Gastroesophageal sphincter (tissue), 4 donors: Measurements from ENCODE around the gene MEG3. TPM values are rescaled to one million over a fixed set of nuclear protein-coding genes. Genes with fewer than 3 reads are reported as not detected.

Experiments
- ATAC-seq: fragments of 150-250 bp; one replicate; pipeline ENCODE4 v1.9.1; 2016; ENCODE audit warnings: mild to moderate bottlenecking, moderate library complexity
- H3K27ac ChIP-seq, 4 donors: fragments of 200-600 bp; sonication (generic) in 3 of 4; 1 replicate in 3 of 4; 2 replicates in 1 of 4; pipeline ENCODE4 v1.5.1; 2016 to 2019
- H3K27me3 ChIP-seq: fragments of 200-600 bp; sonication (generic); one replicate; pipeline ENCODE4 v1.5.1; 2019
- H3K36me3 ChIP-seq, 2 donors: fragments of 200-600 bp; sonication (generic); one replicate each; pipeline ENCODE4 v1.5.1; 2019; ENCODE audit warnings: control low read depth in 1 of 2
- H3K4me1 ChIP-seq, 3 donors: fragments of 200-600 bp; sonication (generic); 1 replicate in 2 of 3; 2 replicates in 1 of 3; pipeline ENCODE4 v1.5.1; 2016 to 2019; ENCODE audit warnings: control low read depth in 2 of 3
- H3K4me3 ChIP-seq, 2 donors: fragments of 200-600 bp; sonication (generic); one replicate each; pipeline ENCODE4 v1.5.1; 2019; ENCODE audit warnings: mild to moderate bottlenecking in 1 of 2, moderate library complexity in 1 of 2
- H3K9me3 ChIP-seq, 3 donors: fragments of 200-600 bp; sonication (generic); one replicate each; pipeline ENCODE4 v1.5.1; 2017 to 2019; ENCODE audit warnings: control low read depth in 2 of 3
- EP300 ChIP-seq: sonication (generic); formaldehyde crosslinking; IDR thresholded peaks from one replicate; pipeline ENCODE4 v1.6.1; 2017; ENCODE audit warnings: antibody characterized with exemption, mild to moderate bottlenecking
- POLR2A ChIP-seq, 2 donors: fragments of 450-650 bp; IDR thresholded peaks; one replicate each; pipeline ENCODE4 v1.6.1; 2017; ENCODE audit warnings: antibody characterized with exemption in 2 of 2, mild to moderate bottlenecking in 2 of 2, moderate library complexity in 1 of 2
- POLR2AphosphoS5 ChIP-seq: sonication (generic); formaldehyde crosslinking; IDR thresholded peaks from one replicate; pipeline ENCODE4 v1.6.1; 2017; ENCODE audit warnings: antibody characterized with exemption
- WGBS, 2 donors: methylation state at CpG; one replicate each; pipeline ENCODE4 v1.1.5; 2018; ENCODE audit warnings: low coverage in 1 of 2; 5-methylcytosine and 5-hydroxymethylcytosine counted together
- total RNA-seq, 4 donors: library from RNA; depleted of rRNA; stranded (reverse); fragments of >200 nt; gene quantifications; one replicate each; pipeline ENCODE4 v1.1.0, GENCODE V29; 2016
- TF ChIP-seq, protein P1 (sequence below), 4 experiments: fragments of 200-600 bp in 2 of 4; fragments of 450-650 bp in 2 of 4; sonication (generic) in 1 of 4; IDR thresholded peaks; one replicate each; pipeline ENCODE4 v1.5.1; 2017 to 2019; ENCODE audit warnings: antibody characterized with exemption in 4 of 4, mild to moderate bottlenecking in 2 of 4, moderate library complexity in 2 of 4

The MEG3 gene
- total RNA-seq, 4 donors from 2014 or later = 7.5 to 59.0 (median 36.7) TPM

DNA sequence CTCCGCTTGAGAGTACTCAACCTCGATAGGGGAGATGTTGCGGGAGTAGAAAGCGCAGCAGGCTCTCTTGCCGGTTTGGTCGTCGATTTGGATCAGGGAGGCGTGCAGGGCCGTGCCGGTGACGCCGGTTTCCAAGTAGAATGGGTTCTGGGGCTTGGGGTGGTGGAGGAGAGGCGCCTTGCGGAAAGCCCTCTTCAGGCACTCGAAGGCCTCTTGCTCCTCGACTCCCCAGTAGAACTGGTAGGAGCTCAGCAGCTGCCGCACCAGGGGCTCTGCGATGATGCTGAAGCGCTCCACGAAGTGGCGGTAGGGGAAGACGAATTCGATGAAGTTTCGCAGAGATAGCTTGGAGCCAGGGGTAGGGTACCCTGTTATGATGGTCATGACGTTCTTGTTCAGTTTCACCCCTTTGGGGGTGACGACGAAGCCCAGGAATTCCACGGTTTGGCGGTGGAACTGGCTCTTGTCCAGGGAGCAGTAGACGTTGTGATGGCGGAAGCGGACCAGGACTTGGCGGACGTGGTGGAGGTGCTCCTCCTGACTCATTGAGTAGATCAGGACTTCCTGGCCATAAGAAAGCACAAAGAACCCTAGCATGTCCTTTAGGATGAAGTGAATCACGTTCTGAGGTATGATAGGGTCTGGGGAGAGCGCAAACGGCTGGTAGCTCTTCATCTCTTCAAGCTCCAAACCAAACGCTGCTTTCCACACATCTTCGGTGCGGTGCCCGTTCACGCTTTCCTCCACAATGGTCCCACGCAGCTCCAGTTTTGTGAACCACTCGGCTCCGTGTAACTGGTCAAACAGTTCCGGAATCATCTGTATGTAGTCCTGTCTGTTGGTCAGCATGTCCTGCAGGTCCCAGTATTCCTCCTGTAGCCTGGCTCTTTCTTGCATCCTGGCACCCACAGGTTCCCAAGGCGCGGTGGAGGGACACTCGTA, 56.4 kb downstream of the MEG3 start:
- H3K27ac ChIP-seq = no peak overlapping the region
- H3K36me3 ChIP-seq = no peaks in the 10 kb centered on the region
- TF ChIP-seq EP300 (no peak), POLR2A (IDR thresholded peaks at IDR 0.05) (no peak), POLR2AphosphoS5 (no peak)
- TF ChIP-seq, protein P1, sequence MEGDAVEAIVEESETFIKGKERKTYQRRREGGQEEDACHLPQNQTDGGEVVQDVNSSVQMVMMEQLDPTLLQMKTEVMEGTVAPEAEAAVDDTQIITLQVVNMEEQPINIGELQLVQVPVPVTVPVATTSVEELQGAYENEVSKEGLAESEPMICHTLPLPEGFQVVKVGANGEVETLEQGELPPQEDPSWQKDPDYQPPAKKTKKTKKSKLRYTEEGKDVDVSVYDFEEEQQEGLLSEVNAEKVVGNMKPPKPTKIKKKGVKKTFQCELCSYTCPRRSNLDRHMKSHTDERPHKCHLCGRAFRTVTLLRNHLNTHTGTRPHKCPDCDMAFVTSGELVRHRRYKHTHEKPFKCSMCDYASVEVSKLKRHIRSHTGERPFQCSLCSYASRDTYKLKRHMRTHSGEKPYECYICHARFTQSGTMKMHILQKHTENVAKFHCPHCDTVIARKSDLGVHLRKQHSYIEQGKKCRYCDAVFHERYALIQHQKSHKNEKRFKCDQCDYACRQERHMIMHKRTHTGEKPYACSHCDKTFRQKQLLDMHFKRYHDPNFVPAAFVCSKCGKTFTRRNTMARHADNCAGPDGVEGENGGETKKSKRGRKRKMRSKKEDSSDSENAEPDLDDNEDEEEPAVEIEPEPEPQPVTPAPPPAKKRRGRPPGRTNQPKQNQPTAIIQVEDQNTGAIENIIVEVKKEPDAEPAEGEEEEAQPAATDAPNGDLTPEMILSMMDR (IDR thresholded peaks at IDR 0.05) = no peak
- WGBS, 2 donors = 95 to 96% methylated on average over 10 to 37 of the region's 49 CpGs
- no peak for ATAC-seq
- H3K9me3 ChIP-seq = no peaks in the 10 kb centered on the region
- H3K27me3 ChIP-seq = peaks cover 23% of the 10 kb centered on the region
- H3K4me3 ChIP-seq = no peak overlapping the region
- no peaks in the 10 kb centered on the region for H3K4me1 ChIP-seq

DNA sequence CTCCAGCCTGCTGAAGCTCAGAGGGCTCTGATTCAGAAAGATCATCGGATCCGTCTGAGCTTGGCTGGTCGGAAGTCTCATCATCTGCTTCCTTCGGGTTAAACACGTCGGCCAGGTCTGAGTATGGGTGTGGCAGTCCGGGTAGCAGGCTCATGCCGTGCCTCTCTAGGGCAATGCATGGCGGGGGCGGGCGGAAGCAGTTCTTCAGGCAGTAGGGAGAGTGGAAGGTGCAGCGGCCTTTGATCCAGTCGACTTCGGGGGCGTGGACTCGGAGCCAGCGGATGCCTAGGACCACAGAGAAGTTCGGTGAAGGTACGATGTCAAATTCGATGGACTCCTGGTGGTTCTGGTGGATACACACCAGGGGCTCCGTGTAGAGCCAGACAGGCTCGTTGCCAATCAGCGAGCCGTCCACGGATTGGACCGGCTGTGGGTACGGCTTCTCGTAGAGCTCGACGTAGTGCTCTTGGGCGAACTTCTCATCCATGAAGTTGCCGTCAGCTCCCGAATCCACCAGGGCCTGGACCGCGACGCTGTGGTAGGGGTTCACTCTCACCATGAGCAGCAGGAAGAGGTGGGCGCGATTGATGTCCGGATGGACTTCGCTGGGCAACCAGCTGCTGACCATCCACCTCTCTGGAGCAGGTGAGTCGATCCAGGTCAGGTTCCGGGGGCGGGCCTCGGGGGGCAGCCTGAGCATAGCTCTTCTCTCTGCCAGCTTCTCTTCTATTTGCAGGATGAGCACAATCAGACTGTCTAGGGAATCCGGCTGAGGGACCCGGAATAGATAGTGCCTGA, 57.3 kb downstream of the MEG3 start:
- ATAC-seq = no peak
- Histone ChIP-seq H3K4me1 (no peaks in the 10 kb centered on the region), H3K4me3 (no peak overlapping the region), H3K36me3 (no peaks in the 10 kb centered on the region), H3K27me3 (peaks cover 14% of the 10 kb centered on the region), H3K9me3 (no peaks in the 10 kb centered on the region), H3K27ac (no peak overlapping the region)
- WGBS, 2 donors = 80% methylated on average over 1 of the region's 46 CpGs; no CpG with 5 or more reads in 1 of the 2 donors
- TF ChIP-seq, protein P1 (IDR thresholded peaks at IDR 0.05) = no peak
- TF ChIP-seq POLR2AphosphoS5 = no peak
- no peak for TF ChIP-seq EP300
- no peak for TF ChIP-seq POLR2A (IDR thresholded peaks at IDR 0.05)

DNA sequence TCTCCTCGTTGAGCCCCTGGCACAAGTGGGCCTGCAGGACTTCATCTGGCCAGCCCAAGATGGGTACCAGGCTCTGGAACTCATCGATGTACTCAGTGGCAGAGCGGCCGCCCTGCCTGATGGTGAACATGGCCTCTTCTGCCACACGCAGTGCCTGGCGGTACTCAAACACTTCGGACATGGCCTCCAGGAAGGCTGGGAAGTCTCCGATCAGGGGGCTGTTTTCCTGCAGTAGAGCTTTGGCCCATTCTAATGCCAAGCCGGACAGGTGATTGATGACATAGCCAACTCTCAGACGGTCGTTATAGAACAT, 57.8 kb downstream of the MEG3 start:
- no peaks in the 10 kb centered on the region for H3K36me3 ChIP-seq
- TF ChIP-seq, protein P1 (IDR thresholded peaks at IDR 0.05) = no peak
- no peak for TF ChIP-seq POLR2AphosphoS5
- no peak for TF ChIP-seq POLR2A (IDR thresholded peaks at IDR 0.05)
- TF ChIP-seq EP300 = no peak
- H3K9me3 ChIP-seq = no peaks in the 10 kb centered on the region
- 100% methylated on average over 1 of the region's 11 CpGs; no CpG with 5 or more reads in 1 of the 2 donors for WGBS, 2 donors
- ATAC-seq = no peak
- peaks cover 8% of the 10 kb centered on the region for H3K27me3 ChIP-seq
- H3K4me1 ChIP-seq = no peaks in the 10 kb centered on the region
- H3K27ac ChIP-seq = no peak overlapping the region
- H3K4me3 ChIP-seq = no peak overlapping the region

- ATAC-seq = no peak
- H3K27me3 ChIP-seq = peaks cover 1% of the 10 kb centered on the region
- no peak for TF ChIP-seq POLR2A (IDR thresholded peaks at IDR 0.05)
- no peak for TF ChIP-seq EP300
- TF ChIP-seq, protein P1 (IDR thresholded peaks at IDR 0.05) = no peak
- no peak for TF ChIP-seq POLR2AphosphoS5
- 90% methylated on average over 2 of the region's 13 CpGs; no CpG with 5 or more reads in 1 of the 2 donors for WGBS, 2 donors
- H3K36me3 ChIP-seq = no peaks in the 10 kb centered on the region
- H3K27ac ChIP-seq = no peak overlapping the region
- H3K9me3 ChIP-seq = no peaks in the 10 kb centered on the region
- no peaks in the 10 kb centered on the region for H3K4me1 ChIP-seq
- no peak overlapping the region for H3K4me3 ChIP-seq
Measured at GRCh38 chr14:100884456-100884855, 58.5 kb downstream of the MEG3 start.
